Measurements from ENCODE around the gene RB1.

- TF ChIP-seq CTCF (IDR thresholded peaks at IDR 0.05; ENCODE audit: low read depth, low read length) (no peak), EZH2phosphoT487 (IDR thresholded peaks at IDR 0.05; ENCODE audit: low read depth) (no peak)
Observed at GRCh38 chr13:48492096-48492440, 188.5 kb downstream of the RB1 start.
